GM19463 (cell line): Measurements from ENCODE around the gene NOVA2.
A peak's percentile ranks its signal among the peaks of the same experiment; 100 is the strongest.

Experiments
- ATAC-seq: cut with Tn5 transposase; IDR thresholded peaks from one replicate; pipeline ENCODE4 v1.9.1; 2021; ENCODE audit warnings: mild to moderate bottlenecking, moderate library complexity; ENCODE audit not compliant: unreplicated experiment

Gene NOVA2

GRCh38 chr19:45929247-45929646, 44.4 kb downstream of the NOVA2 start:
- no peak for ATAC-seq

DNA sequence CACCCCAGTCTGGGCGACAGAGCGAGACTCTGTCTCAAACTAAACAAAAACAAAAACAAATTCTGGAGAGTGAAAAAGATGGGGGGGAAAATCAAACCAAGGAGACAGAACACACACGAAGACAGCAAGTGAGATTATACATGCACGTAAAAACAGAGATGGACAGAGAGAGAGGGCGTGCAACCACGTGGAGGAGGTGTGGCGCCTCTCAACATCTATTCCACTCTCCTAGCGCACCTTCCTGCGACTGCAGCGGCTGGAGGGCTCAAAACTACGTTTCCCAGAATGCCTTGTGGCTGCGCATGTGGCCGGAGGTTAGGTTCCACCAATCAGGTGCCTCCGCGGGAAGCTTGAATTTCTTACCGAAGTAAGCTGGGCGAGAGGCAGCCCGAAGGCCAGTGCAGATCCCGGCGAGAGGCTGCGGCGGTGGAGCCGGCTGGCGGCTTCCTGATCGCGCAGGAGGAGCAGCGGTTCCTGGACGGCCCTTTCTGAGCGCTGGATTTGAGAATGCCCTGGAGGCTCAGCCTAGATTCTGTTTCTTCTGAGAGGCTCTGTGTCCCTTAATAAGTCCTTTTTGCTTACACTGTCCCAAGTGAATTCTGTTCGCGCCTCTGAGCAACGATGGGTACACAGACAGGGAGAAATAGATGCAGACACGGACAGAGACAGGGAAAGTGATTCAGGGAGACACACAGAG, 46.0 kb downstream of the NOVA2 start:
- ATAC-seq: no peak

DNA sequence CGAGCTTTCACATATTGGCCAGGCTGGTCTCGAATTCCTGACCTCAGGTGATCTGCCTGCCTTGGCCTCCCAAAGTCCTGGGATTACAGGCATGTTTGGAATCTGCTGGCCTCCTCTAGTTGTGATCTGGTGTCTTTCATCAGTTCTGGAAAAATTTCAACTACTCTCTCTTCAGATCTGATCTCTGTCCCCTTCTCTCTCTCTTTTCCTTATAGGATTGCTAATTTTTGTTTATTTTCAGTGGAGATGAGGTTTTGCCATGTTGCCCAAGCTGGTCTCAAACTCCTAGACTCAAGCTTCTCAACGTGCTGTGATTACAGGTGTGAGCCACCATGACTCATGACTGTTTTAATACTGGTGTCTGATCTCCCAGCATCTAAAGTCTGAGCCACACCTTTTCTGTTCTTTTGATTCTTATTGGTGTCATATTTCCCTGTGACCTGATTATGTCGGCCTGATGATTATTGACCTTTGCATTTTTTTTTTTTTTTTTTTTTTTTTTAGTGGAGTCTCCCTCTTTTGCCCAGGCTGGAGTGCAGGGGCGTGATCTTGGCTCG, 48.7 kb downstream of the NOVA2 start:
- no peak for ATAC-seq

DNA sequence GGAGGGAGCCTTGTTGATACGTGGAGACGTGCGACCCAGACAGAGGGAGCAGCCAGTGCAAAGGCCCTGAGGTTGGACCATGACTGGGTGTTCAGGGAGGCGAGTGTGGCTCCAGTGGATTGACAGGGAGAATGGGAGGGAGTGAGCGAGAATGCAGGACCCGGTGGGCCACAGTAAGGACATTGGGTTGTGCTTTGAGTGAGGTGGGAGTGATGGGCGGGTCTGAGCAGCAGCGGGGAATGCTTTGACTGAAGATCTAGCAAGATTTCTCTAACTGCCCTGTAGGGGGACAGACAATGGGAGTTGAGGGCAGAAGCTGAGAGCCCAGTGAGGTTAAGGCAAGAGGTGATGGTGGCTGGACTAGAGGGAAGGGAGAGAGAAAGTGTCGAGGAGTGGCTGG, 51.4 kb downstream of the NOVA2 start:
- no peak for ATAC-seq

- no peak for ATAC-seq
These were observed 53.2 kb downstream of the NOVA2 start for GRCh38 chr19:45920458-45920857.

DNA sequence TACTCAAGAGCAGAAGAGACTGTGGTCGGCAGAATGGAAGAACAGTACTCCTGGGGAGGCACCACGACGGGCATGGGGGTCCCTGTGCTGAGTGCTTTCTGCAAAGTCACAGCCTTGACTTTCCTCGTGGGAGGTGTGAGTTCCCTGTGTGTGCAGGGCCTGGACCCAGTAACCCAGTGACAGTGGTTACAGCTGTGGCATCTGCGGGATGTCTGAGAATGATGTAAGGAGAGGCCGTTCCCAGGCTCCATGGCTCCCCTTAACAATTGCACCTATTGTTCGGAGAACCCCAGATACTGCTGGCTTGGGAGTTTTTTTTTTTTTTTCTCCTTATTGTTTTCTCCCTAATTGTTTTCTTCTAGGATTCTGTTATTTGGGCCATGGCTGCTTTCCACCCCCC, 54.0 kb downstream of the NOVA2 start:
- no peak for ATAC-seq

GRCh38 chr19:45918721-45919120, 54.9 kb downstream of the NOVA2 start:
- ATAC-seq: no peak

DNA sequence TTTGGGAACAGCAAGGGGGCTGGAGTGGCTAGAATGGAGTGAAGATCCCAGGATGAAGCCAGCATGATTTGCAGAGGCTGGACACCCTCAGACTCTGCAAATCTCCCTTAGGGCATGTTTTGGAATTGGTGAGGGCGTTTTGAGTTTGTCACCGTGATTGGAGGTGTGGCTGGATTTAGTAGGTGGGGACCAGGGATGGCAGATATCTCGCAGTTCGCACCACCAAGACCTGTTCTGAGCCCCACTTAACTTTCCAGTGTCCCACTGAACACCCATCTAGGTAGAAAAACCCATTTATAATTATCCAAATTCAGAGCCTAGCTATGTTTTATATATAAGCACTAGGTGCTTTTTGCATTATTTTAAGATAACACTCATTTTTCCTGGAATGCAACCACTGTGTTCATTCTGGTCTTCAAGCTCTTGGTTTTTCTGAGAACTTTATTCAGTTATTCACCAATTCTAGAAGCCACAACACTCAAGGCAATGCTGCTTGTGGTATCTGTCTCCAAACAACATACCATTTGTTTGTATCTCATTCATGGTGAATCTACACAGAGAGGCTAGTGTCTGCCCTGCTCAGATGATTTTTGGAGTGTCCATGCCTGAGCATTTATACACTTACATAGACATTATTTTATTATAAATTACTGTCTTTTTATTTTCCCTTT, 56.1 kb downstream of the NOVA2 start:
- ATAC-seq: no peak

DNA sequence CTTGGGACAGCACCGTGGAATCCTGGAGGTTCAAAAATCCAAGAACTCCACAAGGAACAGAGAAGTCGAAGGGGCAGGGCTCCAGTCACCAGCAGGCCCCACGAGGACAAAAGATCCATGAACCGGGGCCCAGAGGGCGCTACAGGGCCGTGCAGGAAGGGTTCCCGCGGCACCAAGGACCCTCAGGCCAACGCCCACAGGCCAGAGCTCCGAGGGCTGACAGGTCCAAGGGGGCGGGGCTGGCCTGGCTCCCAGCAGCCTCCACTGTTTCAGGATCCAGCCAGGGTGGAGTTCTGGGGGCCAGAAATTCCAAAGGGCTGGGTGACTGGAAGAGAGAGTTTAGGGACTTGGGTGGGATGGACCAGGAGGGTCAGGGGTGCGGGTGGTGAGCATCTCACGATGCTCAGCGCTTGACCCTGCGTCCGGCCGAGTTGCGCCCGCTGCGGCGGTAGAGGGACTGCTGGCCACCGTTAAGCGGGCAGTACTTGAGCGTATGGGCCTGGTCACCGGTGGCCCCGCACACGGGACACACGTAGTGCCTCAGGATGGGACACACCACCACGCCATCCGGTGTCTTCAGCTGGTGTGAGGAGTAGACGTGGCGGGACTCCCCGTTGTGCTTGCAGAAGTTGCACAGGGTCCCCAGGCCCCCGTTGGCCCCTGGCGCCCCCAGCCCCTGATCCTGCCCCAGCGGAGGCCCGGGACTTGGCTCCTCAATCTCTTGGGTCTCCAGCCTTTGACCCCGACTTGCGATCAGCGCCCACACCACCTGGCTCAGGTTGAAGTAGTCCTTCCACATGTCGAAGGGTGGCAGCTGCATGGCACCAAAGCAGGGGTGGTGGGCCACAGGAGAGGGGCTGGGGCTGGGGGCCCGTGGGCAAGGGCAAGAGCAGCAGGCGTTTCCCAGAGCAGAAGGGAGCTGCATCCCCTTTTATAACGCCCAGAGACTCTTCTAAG, 59.5 kb downstream of the NOVA2 start, which contains the start of gene NANOS2:
TSS of gene NANOS2 (minus strand) at position 905 of the 957 bp plus-strand sequence. CDS start at position 820, 85 bp downstream.
- ATAC-seq: no peak

- ATAC-seq: no peak
These were observed 62.4 kb downstream of the NOVA2 start for GRCh38 chr19:45911291-45911690.

GRCh38 chr19:45908956-45909355, 64.7 kb downstream of the NOVA2 start:
- no peak for ATAC-seq

DNA sequence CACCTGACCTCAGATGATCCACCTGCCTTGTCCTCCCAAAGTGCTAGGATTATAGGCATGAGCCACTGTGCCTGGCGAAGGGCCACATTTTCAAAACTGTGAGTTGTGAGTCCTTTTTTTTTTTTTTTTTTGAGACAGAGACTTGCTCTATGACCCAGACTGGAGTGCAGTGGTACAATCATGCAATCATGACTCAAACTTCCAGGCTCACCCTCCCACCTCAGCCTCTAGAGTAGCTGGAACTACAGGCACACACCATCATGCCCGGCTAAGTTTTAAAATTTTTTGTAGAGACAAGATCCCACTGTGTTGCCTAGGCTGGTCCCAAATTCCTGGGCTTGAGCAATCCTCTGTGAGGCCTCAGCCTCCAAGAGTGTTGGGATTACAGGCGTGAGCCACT, 67.4 kb downstream of the NOVA2 start:
- ATAC-seq: no peak

- ATAC-seq: no peak
These were observed 68.7 kb downstream of the NOVA2 start for GRCh38 chr19:45905011-45905410.

GRCh38 chr19:45902651-45903625, 70.7 kb downstream of the NOVA2 start:
- ATAC-seq: peak; percentile 78

DNA sequence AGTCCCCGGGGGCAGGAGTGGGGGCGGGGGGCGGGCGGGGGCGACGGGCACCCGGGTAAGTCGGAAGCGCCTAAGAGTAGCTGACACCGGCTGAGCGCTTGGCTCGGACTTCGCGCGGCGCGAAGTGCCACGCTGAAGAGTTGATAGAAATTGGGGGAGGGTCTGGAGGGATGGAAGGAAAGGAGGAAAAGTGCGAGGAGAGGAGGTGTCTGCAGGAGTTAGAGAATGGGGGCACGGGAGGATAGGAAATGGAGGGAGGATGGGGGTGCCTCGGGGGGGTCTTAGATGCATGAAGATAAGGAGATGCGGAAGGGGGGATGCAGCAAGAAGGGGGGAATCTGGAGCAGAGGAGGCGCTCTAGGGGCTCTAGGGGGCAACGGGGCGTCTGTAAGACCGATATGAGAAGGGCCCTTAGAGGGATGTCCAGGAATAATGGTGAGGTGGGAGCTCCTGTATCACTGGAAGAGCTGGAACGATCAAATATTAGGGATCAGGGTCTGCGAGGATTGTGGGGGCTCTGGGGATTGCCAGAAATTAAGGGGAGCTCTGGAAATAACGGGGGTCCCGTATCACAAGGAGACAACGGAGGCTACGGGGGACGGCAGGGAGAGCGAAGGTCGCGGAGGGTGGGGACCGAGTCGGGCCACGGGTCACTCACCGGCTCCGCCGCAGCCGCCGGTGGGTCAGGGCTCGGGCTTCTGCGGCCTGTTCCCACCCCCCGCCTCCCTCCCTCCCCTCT, 71.6 kb downstream of the NOVA2 start, which contains the start of gene MYPOP:
TSS of gene MYPOP (minus strand) at position 702 of the 739 bp plus-strand sequence. CDS start 840 bp downstream, outside the sequence.
- ATAC-seq: no peak

DNA sequence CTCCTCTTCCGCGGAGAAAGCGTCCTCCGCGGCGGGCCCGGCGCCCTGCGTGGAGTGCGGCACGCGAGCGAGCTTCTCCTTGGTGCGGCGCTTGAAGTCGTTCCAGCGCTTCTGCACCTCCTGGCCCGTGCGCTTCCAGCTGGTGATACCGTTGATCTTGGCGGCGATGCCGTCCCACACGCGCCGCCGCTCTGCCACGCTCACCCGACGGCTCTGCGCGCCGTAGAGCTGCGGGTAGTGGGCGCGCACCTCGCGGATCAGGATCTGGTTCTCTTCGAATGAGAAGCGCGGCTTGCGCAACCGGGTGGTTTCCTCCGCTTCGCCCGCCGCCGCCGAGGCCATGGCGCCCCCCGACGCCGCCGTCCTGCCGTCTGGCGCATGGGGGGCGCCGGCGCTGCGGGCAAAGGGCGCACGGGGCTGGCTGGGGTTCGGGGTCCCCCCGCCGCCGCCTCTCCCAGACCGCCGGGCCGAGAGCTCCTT, 72.2 kb downstream of the NOVA2 start:
- ATAC-seq: no peak

- no peak for ATAC-seq
These were observed 72.8 kb downstream of the NOVA2 start for GRCh38 chr19:45900738-45901431.

- no peak for ATAC-seq
These were observed 73.6 kb downstream of the NOVA2 start for GRCh38 chr19:45899919-45900589.
